NCI-H82 treated with DMSO at 0.1 percent for 48 hours (cell line): ENCODE results near the gene H2BK1.

Source experiments
- DNase-seq: peaks from one replicate; lab custom pipeline; 2025; ENCODE audit not compliant: unreplicated experiment; lab: John Stamatoyannopoulos, UW

Gene H2BK1

DNA sequence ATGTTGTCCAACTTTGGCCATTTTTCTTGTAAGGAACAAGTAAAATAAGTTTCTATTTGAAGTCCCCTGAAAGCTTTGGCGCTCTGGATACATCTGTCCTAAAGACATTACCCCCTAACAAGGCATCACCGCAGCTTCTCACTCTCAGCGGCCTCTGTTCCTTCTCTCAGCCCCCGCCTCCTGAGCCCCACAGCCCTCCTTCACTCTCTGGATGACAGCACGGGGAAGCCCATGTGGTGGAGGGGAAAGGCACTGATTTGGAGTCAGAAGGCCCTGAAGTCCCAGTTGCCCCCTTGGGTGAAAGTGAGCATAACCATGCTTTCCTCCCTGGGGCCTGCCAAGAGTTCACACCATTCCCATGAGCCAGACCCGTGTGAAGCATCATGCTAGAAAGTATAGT is 4.6 kb downstream of the H2BK1 start:
- DNase-seq: no peak

DNA sequence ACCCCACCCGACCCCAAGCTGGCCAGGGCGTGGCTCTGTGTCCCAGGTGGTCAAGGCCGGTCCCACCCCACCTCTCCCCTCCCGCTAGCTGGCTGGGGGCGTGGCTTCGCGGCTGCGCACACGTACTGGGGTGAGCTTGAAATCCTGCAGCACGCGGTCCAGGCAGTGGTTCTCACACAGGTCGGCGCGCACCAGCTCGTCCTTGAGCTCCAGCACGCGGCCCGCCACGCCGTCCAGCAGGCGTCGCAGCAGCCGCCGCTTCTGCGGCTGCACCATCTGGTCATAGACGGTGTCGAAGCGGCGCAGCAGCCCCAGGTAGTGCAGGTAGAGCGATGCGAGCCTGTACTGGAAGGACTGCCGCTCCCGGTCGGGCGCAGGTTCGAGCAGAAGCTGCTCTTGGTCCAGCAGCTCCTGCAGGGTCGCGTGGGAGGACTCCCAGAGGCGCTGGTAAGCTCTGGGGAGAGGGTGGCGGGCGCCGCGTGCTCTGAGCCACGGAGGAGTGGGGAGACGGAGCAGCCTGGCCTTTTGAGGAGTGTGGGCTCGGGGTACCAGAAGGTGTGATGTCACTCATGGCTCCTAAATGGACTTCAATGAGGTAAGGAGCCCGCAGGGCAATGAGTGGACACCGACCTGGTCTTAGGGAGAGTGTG is 5.8 kb downstream of the H2BK1 start:
- no peak for DNase-seq

DNA sequence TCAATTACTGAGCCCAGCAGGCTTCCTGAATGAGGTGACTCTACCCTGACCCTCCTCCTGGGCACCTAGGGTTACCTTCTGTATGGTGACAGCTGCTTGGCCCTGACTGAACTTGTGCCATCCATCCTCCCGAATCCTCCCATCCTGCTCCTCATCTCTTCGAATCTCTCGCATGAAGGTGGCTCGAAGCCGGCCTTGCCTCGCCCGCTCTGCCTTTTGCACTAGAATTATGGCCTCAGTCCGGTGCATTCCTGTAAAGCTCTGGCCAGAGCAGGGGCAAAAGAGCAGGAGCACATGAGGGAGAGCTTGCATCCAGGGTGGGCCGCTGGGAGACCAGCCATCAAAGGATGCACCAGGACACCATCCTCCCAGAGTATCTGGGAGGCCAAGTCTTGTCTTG is 7.5 kb downstream of the H2BK1 start:
- no peak for DNase-seq

- DNase-seq: no peak
These were observed 8.5 kb downstream of the H2BK1 start for GRCh38 chr7:151201751-151202150.

GRCh38 chr7:151201344-151201743 is 8.9 kb downstream of the H2BK1 start:
- no peak for DNase-seq

GRCh38 chr7:151198945-151199848 is 11.1 kb downstream of the H2BK1 start:
- DNase-seq: no peak

DNA sequence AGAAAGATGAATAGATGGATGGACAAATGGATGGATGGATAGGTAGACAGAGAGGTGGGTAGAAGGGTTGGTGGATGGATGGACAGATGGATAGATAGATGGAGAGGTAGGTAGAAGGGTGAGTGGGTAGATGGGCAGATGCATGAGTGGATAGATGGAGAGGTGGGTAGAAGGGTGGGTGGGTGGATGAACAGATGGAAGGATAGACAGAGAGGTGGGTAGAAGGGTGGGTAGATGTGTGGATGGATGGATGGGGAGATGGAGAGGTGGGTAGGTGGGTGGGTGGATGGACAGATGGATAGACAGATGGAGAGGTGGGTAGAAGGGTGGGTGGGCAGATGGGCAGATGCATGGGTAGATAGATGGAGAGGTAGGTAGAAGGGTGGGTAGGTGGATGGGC is 12.4 kb downstream of the H2BK1 start:
- no peak for DNase-seq

GRCh38 chr7:151195616-151196450 is 14.5 kb downstream of the H2BK1 start:
- no peak for DNase-seq

DNA sequence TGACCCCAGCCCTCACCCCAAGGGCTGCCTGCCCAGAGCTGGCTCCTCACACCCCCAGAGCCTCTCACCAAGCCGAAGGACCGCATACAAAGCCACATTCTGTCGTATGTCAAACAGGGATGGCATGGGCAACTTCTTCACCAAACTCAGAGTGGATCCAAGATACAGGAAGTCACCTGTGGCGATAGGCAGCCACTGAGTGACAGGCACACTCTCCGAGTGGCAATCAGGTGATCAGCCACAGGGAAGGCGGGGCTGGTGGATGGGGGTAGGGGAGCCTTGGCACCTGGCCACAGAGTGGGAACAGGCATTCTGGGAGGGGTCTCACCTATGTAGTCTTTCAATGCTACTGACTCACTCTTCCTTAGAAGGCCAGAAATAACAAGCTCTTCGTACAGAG is 16.1 kb downstream of the H2BK1 start:
- DNase-seq: no peak

DNA sequence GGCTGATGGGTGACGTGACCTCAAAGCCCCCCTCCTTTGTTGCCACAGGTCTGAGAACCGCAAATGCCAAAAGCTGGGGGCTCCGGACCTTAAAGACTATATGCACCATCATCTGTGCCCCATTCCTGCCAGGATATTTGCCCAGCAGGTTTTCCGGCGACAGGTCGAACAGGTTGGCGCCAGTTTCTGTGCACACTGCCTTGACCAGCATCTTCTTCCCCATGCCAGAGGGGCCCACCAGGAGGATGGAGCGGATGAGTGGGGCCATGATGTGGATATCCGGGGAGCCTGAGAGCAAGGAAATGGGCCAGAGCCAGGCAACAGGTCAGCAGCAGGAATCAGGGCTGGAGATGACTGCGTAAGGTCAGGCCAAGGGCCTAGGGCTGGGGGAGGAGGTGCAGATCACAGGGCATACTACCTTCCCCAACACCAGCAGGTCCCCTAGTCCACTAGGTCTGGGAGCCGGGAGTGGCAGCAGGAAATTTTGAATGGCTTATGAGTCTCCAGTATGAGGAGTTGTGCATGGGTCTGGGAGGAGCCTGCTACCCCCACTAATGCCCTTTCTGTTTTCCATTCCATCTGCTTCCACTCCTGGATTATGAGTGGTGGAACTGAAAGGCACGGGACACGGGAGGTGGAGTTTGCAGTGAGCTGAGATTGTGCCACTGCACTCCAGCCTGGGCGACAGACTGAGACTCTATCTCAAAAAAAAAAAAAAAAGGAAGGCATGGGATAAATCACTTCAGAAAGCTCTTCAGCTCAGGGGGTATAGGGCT is 16.9 kb downstream of the H2BK1 start:
- DNase-seq: no peak

DNA sequence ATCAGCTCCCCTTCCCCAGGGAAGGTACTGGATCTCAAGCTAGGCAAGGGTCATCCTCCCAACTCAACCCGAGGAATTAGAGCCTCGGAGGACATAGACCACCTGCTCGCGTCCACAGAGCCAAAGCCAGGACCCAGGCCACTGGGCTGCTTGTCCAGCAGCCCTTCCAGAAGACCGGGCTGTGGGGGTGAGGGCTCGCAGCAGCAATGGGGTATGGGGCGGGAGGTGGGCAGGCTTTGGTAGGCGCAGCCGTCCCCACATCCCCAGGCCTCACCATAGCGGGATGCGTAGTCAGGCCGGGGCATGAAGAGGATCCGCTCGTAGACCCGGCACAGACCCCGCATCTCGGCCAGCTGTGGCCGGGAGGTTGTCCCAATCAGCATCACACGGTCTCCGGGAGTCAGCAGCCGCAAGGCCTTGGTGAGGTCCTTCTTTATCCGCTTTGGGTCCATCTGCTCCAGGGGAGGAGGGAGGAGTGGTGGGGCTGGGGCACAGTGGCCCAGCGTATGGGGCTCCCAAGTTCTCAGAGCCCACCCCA is 18.2 kb downstream of the H2BK1 start:
- no peak for DNase-seq

GRCh38 chr7:151191544-151191943 is 18.7 kb downstream of the H2BK1 start:
- DNase-seq: no peak

DNA sequence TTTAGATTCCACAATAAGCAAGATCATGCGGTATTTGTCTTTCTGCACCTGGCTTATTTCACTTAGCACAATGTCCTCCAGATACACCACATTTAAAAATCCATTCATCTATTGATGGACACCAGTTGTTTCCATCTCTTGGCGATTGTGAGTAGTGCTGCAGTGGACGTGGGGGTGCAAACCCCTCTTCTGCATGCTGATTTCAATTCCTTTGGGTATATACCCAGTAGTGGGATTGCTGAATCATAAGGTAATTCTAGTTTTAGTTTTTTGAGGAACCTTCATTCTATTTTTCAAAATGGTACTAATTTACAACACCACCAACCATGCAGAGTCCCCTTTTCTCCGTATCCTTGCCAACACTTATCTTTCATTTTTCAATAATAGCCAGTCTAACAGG is 21.2 kb downstream of the H2BK1 start:
- no peak for DNase-seq

DNA sequence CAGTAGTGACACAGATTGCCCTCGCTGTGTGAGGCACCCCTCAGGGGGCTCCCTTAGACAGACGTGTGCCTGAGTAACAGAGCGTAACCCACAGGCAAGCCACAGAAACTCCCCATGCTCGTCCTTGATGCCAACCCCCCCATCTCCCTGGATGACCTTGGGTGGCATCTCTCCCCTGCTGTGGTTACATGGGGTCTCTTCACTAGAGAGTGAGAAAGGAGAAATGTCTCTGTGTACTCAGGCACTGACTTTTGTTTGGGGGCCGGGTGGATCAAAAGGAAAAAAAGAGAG is 22.1 kb downstream of the H2BK1 start:
- DNase-seq: no peak

DNA sequence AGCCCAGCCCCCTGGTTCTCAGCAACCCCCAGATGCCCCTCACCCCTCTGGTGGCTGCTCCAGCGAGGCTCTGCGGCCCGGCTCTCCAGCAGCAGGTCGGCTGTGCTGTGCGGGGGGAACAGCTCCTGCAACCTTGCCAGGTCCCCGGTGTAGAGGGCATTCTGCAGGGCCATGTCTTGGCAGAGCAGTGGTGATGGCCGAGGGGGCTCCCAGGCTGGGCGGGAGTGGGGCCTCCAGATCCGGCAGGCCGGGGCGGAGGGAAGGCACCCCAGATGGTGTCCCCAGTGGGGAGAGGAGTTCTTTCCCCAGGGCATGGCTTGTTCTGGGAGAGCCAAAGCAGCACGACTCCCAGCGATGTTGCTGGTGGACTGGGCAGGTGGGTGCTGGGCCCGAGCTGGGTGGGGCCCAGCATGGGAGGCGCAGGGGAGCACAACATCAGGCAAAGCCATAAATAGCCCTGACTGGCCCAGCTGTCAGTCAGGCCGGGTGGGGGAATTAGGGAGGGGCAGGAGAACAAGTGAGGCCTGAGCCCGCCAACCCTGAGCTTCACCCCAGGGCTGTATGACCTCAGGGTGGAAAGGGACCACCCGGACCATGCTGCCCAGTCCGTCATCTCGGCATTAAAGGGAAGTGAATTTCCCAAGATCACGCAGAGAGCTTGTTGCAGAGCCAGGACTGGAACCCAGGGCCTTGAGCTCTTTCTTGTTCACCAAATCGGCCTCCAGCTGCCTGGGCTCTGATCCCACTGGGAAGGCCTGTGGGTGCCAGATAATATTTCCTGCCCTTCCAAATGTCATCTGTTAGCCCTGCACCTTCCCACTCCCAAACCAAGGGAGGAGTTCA is 22.7 kb downstream of the H2BK1 start:
- no peak for DNase-seq

DNA sequence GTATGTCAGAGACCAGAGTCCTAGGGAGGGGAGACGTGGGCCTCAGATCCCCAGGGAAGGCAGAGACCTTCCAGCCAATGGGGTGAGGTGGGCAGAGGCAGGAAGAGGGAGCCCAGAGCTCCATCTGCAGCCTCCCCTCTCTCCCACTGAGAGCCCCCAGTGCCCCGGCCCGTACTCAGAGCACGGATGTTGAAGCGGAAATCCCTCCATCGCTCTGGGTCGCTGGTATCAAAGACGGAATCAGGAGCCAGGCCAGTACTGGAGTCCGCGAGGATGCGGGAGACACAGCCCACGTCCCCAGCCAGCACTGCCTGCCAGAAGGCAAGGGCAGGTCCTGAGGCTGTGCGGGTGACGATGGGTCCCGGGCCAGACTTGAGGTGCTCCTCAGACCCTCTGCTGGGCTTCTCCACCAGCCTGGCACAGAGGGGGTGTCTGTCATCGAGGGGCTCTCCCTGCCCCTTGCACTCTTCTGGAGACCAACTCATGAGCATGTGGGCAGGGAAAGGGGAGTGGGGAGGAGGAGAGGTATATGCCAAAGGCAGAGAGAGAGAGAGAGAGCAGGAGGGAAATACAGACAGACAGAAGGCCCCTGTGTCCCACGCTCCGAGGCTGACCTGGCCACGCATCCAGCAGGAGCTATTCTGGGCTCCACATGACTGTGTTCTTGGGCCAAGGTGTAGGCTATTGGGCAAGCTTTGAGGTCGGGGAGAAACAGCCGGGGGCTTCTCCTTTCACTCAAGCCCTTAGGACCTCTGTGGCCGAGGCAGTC is 23.5 kb downstream of the H2BK1 start, which contains the start of gene ASB10:
Gene ASB10, minus strand, starts transcription at position 611 of the 769 bp plus-strand sequence. Its CDS starts 120 bp downstream, at position 491.
- DNase-seq: no peak

- DNase-seq: no peak
These were observed 24.3 kb downstream of the H2BK1 start for GRCh38 chr7:151185762-151186639.

DNA sequence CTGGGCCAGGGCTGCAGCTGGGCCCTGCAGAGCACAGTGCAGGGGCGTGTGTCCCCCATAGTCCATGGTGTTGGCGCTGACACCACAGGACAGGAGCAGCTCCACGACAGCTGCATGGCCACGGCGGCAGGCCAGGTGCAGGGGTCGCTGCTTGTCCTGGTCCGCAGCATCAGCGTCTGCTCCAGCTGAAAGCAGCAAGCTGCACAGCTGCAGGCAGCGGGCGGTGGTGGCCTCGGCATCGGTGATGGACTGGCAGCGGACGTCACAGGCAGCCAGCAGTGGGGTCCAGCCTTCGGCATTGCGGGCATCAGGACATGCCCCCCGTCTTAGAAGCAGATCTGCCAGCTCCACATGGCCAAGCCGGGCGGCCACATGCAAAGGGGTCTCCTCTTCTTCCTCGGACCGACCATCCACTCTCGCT is 29.3 kb downstream of the H2BK1 start:
- DNase-seq: no peak
